ENCODE results near the gene ZBTB21.

ZBTB21 gene

GRCh38 chr21:42039911-42040351 is 29.8 kb upstream of the ZBTB21 start:
- no peak for DNase-seq

- DNase-seq, result no peak
Measured at GRCh38 chr21:42039470-42039901, 29.3 kb upstream of the ZBTB21 start.

- no peak for DNase-seq
Measured at GRCh38 chr21:42038826-42039425, 28.8 kb upstream of the ZBTB21 start.

- DNase-seq, result no peak
Measured at GRCh38 chr21:42038393-42038792, 28.2 kb upstream of the ZBTB21 start.

GRCh38 chr21:42037943-42038342 is 27.8 kb upstream of the ZBTB21 start:
- DNase-seq, result no peak

- no peak for DNase-seq
Measured at GRCh38 chr21:42037516-42037915, 27.4 kb upstream of the ZBTB21 start.

GRCh38 chr21:42036313-42036712 is 26.2 kb upstream of the ZBTB21 start:
- DNase-seq, result no peak

GRCh38 chr21:42032968-42033367 is 22.8 kb upstream of the ZBTB21 start:
- no peak for DNase-seq

GRCh38 chr21:42032266-42032665 is 22.1 kb upstream of the ZBTB21 start:
- DNase-seq, result no peak

- no peak for DNase-seq
Measured at GRCh38 chr21:42031816-42032215, 21.7 kb upstream of the ZBTB21 start.

GRCh38 chr21:42031241-42031640 is 21.1 kb upstream of the ZBTB21 start:
- DNase-seq, result no peak

GRCh38 chr21:42030311-42030710 is 20.2 kb upstream of the ZBTB21 start:
- DNase-seq, result no peak

- no peak for DNase-seq
Measured at GRCh38 chr21:42028766-42029425, 18.7 kb upstream of the ZBTB21 start.

- DNase-seq, result no peak
Measured at GRCh38 chr21:42027822-42028765, 17.9 kb upstream of the ZBTB21 start.

- no peak for DNase-seq
Measured at GRCh38 chr21:42027085-42027821, 17.1 kb upstream of the ZBTB21 start.

- DNase-seq, result no peak
Measured at GRCh38 chr21:42026082-42026435, 15.9 kb upstream of the ZBTB21 start.

GRCh38 chr21:42025376-42026081 is 15.4 kb upstream of the ZBTB21 start:
- DNase-seq, result no peak

GRCh38 chr21:42022906-42023305 is 12.7 kb upstream of the ZBTB21 start:
- DNase-seq, result no peak

- DNase-seq, result no peak
Measured at GRCh38 chr21:42022091-42022430, 11.9 kb upstream of the ZBTB21 start.

GRCh38 chr21:42021371-42022090 is 11.4 kb upstream of the ZBTB21 start:
- no peak for DNase-seq

GRCh38 chr21:42019706-42020105 is 9.5 kb upstream of the ZBTB21 start:
- no peak for DNase-seq

- DNase-seq, result no peak
Measured at GRCh38 chr21:42019101-42019605, 9.0 kb upstream of the ZBTB21 start.

All from left hindlimb (tissue), 1 donor.